ENCODE data around the gene CLIC5.

Gene CLIC5

GRCh38 chr6:45881705-45882467 is 133.8 kb downstream of the CLIC5 start:
- DNase-seq = no peak

- DNase-seq = no peak
These were observed 135.0 kb downstream of the CLIC5 start for GRCh38 chr6:45880676-45881075.

GRCh38 chr6:45880159-45880558 is 135.5 kb downstream of the CLIC5 start:
- DNase-seq = no peak

GRCh38 chr6:45877970-45878590 is 137.6 kb downstream of the CLIC5 start:
- no peak for DNase-seq

- DNase-seq = no peak
These were observed 142.8 kb downstream of the CLIC5 start for GRCh38 chr6:45872827-45873365.

GRCh38 chr6:45870531-45870930 is 145.1 kb downstream of the CLIC5 start:
- DNase-seq = no peak

GRCh38 chr6:45864651-45865050 is 151.0 kb downstream of the CLIC5 start:
- no peak for DNase-seq

GRCh38 chr6:45858691-45859090 is 157.0 kb downstream of the CLIC5 start:
- DNase-seq = no peak

- no peak for DNase-seq
These were observed 157.8 kb downstream of the CLIC5 start for GRCh38 chr6:45857827-45858226.

- DNase-seq = no peak
These were observed 159.8 kb downstream of the CLIC5 start for GRCh38 chr6:45855642-45856394.

- no peak for DNase-seq
These were observed 161.4 kb downstream of the CLIC5 start for GRCh38 chr6:45854149-45854742.

GRCh38 chr6:45851034-45851400 is 164.6 kb downstream of the CLIC5 start:
- DNase-seq = no peak

GRCh38 chr6:45850378-45851033 is 165.2 kb downstream of the CLIC5 start:
- DNase-seq = no peak

- no peak for DNase-seq
These were observed 170.1 kb downstream of the CLIC5 start for GRCh38 chr6:45845567-45845966.

- no peak for DNase-seq
These were observed 170.7 kb downstream of the CLIC5 start for GRCh38 chr6:45844986-45845385.

- no peak for DNase-seq
These were observed 171.7 kb downstream of the CLIC5 start for GRCh38 chr6:45843848-45844521.

GRCh38 chr6:45841062-45841461 is 174.6 kb downstream of the CLIC5 start:
- DNase-seq = no peak

GRCh38 chr6:45838996-45839395 is 176.7 kb downstream of the CLIC5 start:
- no peak for DNase-seq

GRCh38 chr6:45838451-45838850 is 177.2 kb downstream of the CLIC5 start:
- DNase-seq = no peak

GRCh38 chr6:45837541-45838200 is 178.0 kb downstream of the CLIC5 start:
- DNase-seq = no peak

- no peak for DNase-seq
These were observed 178.7 kb downstream of the CLIC5 start for GRCh38 chr6:45836984-45837383.

- no peak for DNase-seq
These were observed 179.2 kb downstream of the CLIC5 start for GRCh38 chr6:45836438-45836824.

All from SIG-M5 (cell line).